ENCODE data around the gene NRP1.
"Not testable (repeated sequence)": the region's sequence is repeated elsewhere in the genome, so short reads cannot be mapped to it uniquely, and the experiment has no call there.

The NRP1 gene

GRCh38 chr10:33315891-33316290 is 18.6 kb downstream of the NRP1 start:
- DNase-seq: no peak

- DNase-seq: no peak
Measured at GRCh38 chr10:33314811-33315561, 19.5 kb downstream of the NRP1 start.

GRCh38 chr10:33311640-33312039 is 22.8 kb downstream of the NRP1 start:
- DNase-seq: no peak

GRCh38 chr10:33310853-33311252 is 23.6 kb downstream of the NRP1 start:
- no peak for DNase-seq

- DNase-seq: no peak
Measured at GRCh38 chr10:33309406-33309805, 25.1 kb downstream of the NRP1 start.

GRCh38 chr10:33307835-33308234 is 26.6 kb downstream of the NRP1 start:
- no peak for DNase-seq

- DNase-seq: no peak
Measured at GRCh38 chr10:33306701-33307519, 27.6 kb downstream of the NRP1 start.

GRCh38 chr10:33306126-33306525 is 28.3 kb downstream of the NRP1 start:
- no peak for DNase-seq

- DNase-seq: no peak
Measured at GRCh38 chr10:33304423-33305225, 29.8 kb downstream of the NRP1 start.

GRCh38 chr10:33303988-33304387 is 30.5 kb downstream of the NRP1 start:
- no peak for DNase-seq

- no peak for DNase-seq
Measured at GRCh38 chr10:33302208-33302829, 32.1 kb downstream of the NRP1 start.

GRCh38 chr10:33301097-33301789 is 33.2 kb downstream of the NRP1 start:
- DNase-seq: no peak

- DNase-seq: not testable (repeated sequence)
Measured at GRCh38 chr10:33300544-33300943, 33.9 kb downstream of the NRP1 start.

GRCh38 chr10:33298893-33299292 is 35.6 kb downstream of the NRP1 start:
- no peak for DNase-seq

- DNase-seq: no peak
Measured at GRCh38 chr10:33298110-33298509, 36.4 kb downstream of the NRP1 start.

- no peak for DNase-seq
Measured at GRCh38 chr10:33295851-33296250, 38.6 kb downstream of the NRP1 start.

- no peak for DNase-seq
Measured at GRCh38 chr10:33293531-33294170, 40.8 kb downstream of the NRP1 start.

- no peak for DNase-seq
Measured at GRCh38 chr10:33293076-33293475, 41.4 kb downstream of the NRP1 start.

GRCh38 chr10:33291053-33291592 is 43.3 kb downstream of the NRP1 start:
- DNase-seq: no peak

- DNase-seq: no peak
Measured at GRCh38 chr10:33290321-33291052, 44.0 kb downstream of the NRP1 start.

GRCh38 chr10:33289776-33290175 is 44.7 kb downstream of the NRP1 start:
- DNase-seq: no peak

Data from activated naive CD4-positive, alpha-beta T cell treated with Interleukin-2 at 50 U/mL for 16 hours (primary cell).